ENCODE results near the gene F13A1.

GRCh38 chr6:6199678-6200077, 120.8 kb downstream of the F13A1 start:
- TF ChIP-seq POLR2A (IDR thresholded peaks at IDR 0.05) (no peak), CTCF (IDR thresholded peaks at IDR 0.05) (no peak)

All from testis (tissue), 2 donors.